ENCODE measurements around the gene MYO18A.

The MYO18A gene

DNA sequence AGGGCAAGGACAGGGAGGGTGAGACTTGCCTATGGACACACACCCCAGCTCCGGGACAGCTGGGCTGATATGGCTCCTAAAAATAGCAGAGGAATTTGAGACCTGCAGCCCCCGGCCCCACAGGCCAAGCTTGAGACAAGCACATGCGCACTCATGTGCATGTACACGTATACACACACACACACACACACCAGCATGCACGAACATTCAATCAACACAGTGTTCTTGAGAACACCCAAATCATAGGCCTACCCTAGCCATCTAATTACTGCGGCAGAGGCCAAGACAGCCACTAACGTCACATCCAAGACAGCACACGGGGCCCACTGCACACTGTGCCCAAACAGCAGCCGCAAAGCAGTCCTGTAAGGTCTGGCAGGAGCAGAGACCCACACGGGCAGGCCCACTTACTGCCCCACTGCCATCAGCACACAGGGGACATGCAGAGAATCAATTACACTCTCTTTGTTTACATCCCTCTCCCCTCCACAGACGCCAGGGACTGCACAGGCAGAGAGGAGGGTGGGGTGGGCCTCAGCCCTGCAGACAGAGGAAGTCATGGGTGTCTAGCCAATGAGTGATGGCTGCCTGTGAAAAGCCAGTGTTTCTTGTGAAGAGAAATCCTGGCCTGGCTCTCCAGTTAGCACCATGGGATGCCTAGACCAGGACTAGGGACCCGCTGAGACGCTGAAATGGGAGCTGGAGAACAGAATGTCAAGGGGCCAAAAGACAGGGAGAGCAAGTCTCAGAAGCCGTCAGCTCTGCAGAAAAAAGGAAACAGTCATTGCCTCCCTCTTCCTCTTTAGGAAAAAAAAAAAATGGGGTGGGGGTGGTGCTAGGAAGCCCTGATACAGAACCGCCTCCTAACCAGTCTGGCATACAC, 39.3 kb downstream of the MYO18A start:
- Histone ChIP-seq H3K4me2 (ENCODE audit: low read length, poor library complexity, severe bottlenecking) (peak overlapping the region; percentile 25), H3K79me1 (replicated peaks; ENCODE audit: low read length, poor library complexity, severe bottlenecking) (peaks cover 14% of the 10 kb centered on the region), H4K8ac (ENCODE audit: low read length) (peak overlapping the region; percentile 82), H2AK5ac (ENCODE audit: low read length, severe bottlenecking) (peak overlapping the region; percentile 27), H3K23ac (ENCODE audit: low read length in 2 of 2) (peak overlapping the region in 1 of 2 experiments; percentile 16), H2BK12ac (ENCODE audit: low read length in 2 of 2) (peak overlapping the region; percentile 51 to 88), H3K18ac (ENCODE audit: low read depth in 1 of 2, low read length in 2 of 2) (peak overlapping the region; percentile 78 to 95), H3K9ac (ENCODE audit: low read length) (peak overlapping the region; percentile 87), H3K27ac (ENCODE audit: low read length, poor library complexity, severe bottlenecking) (no peak overlapping the region), H3K9me3 (ENCODE audit: control insufficient read depth, low read length) (no peaks in the 10 kb centered on the region), H3K4ac (ENCODE audit: low read depth in 1 of 2, low read length in 2 of 2) (peak overlapping the region; percentile 28 to 93), H3K4me1 (ENCODE audit: control insufficient read depth, insufficient read depth, low read depth, low read length) (peaks cover 45% of the 10 kb centered on the region), H4K91ac (ENCODE audit: low read length) (peak overlapping the region; percentile 81), H3K27me3 (ENCODE audit: control insufficient read depth in 1 of 2, insufficient read depth in 1 of 2, low read length in 2 of 2) (no peaks in the 10 kb centered on the region), H3K14ac (ENCODE audit: low read length in 2 of 2) (peak overlapping the region in 1 of 2 experiments; percentile 76), H2BK5ac (ENCODE audit: low read depth, low read length, poor library complexity, severe bottlenecking) (peak overlapping the region; percentile 47), H2BK15ac (ENCODE audit: low read depth, poor library complexity, severe bottlenecking) (no peak overlapping the region), H3K36me3 (ENCODE audit: control insufficient read depth in 1 of 2, insufficient read depth in 2 of 2, low read depth in 1 of 2, low read length in 2 of 2) (peaks cover 4 to 5% of the 10 kb centered on the region in 2 experiments), H3K4me3 (ENCODE audit: insufficient read depth in 1 of 2, low read depth in 1 of 2, low read length in 2 of 2) (peak overlapping the region in 1 of 2 experiments; percentile 84), H2AFZ (ENCODE audit: low read depth, low read length) (peak overlapping the region; percentile 46), H2BK120ac (ENCODE audit: low read depth, low read length) (peak overlapping the region; percentile 61)
- peak; percentile 72 for DNase-seq
- WGBS, result 28% methylated on average over 14 of the region's 15 CpGs

DNA sequence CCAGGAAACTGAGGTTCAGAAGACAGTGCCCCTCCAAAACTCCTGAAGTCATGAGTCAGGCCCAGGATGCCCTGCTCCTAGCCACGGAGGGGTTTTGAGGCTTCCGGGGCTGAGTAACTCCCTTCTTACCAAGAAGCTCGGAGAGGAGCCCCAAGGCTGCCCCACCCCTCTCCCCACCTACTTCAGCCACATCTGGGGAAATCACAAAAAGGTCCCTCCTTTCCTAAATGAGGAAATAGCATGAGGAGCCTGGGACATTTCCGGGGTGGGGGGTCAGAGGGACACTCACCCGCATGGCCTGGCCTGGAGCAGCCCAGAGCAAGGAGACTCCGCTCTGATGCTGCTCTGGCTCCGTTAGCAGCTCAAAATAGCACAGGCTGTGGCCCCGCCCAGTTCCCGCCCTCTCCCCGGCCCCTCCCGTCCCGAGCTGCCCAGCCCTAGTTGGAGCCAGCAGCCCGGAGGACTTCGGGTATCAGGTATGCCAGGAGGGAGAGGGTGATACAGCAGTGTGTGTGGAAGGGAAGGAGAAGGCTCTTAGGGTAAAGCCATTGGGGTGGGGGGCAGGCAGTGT, 40.1 kb downstream of the MYO18A start:
- Histone ChIP-seq H2AFZ (ENCODE audit: low read depth, low read length) (peak overlapping the region; percentile 46), H2BK15ac (ENCODE audit: low read depth, poor library complexity, severe bottlenecking) (no peak overlapping the region), H3K4me2 (ENCODE audit: low read length, poor library complexity, severe bottlenecking) (peak overlapping the region; percentile 25), H3K9me3 (ENCODE audit: control insufficient read depth, low read length) (no peaks in the 10 kb centered on the region), H3K4me1 (ENCODE audit: control insufficient read depth, insufficient read depth, low read depth, low read length) (peaks cover 42% of the 10 kb centered on the region), H3K18ac (ENCODE audit: low read depth in 1 of 2, low read length in 2 of 2) (peak overlapping the region; percentile 78 to 95), H2BK120ac (ENCODE audit: low read depth, low read length) (peak overlapping the region; percentile 61), H3K14ac (ENCODE audit: low read length in 2 of 2) (peak overlapping the region in 1 of 2 experiments; percentile 67), H3K4ac (ENCODE audit: low read depth in 1 of 2, low read length in 2 of 2) (peak overlapping the region; percentile 25 to 93), H2BK12ac (ENCODE audit: low read length in 2 of 2) (peak overlapping the region in 1 of 2 experiments; percentile 88), H2BK5ac (ENCODE audit: low read depth, low read length, poor library complexity, severe bottlenecking) (no peak overlapping the region), H3K27ac (ENCODE audit: low read length, poor library complexity, severe bottlenecking) (no peak overlapping the region), H3K79me1 (replicated peaks; ENCODE audit: low read length, poor library complexity, severe bottlenecking) (peaks cover 16% of the 10 kb centered on the region), H4K91ac (ENCODE audit: low read length) (peak overlapping the region; percentile 81), H3K23ac (ENCODE audit: low read length in 2 of 2) (no peak overlapping the region), H3K4me3 (ENCODE audit: insufficient read depth in 1 of 2, low read depth in 1 of 2, low read length in 2 of 2) (peak overlapping the region in 1 of 2 experiments; percentile 84), H3K9ac (ENCODE audit: low read length) (peak overlapping the region; percentile 87), H4K8ac (ENCODE audit: low read length) (peak overlapping the region; percentile 82), H3K27me3 (ENCODE audit: control insufficient read depth in 1 of 2, insufficient read depth in 1 of 2, low read length in 2 of 2) (no peaks in the 10 kb centered on the region), H2AK5ac (ENCODE audit: low read length, severe bottlenecking) (peak overlapping the region; percentile 27), H3K36me3 (ENCODE audit: control insufficient read depth in 1 of 2, insufficient read depth in 2 of 2, low read depth in 1 of 2, low read length in 2 of 2) (peaks cover 6 to 9% of the 10 kb centered on the region in 2 experiments)
- DNase-seq, result peak; percentile 77
- 3% methylated on average over 13 of the region's 14 CpGs for WGBS

DNA sequence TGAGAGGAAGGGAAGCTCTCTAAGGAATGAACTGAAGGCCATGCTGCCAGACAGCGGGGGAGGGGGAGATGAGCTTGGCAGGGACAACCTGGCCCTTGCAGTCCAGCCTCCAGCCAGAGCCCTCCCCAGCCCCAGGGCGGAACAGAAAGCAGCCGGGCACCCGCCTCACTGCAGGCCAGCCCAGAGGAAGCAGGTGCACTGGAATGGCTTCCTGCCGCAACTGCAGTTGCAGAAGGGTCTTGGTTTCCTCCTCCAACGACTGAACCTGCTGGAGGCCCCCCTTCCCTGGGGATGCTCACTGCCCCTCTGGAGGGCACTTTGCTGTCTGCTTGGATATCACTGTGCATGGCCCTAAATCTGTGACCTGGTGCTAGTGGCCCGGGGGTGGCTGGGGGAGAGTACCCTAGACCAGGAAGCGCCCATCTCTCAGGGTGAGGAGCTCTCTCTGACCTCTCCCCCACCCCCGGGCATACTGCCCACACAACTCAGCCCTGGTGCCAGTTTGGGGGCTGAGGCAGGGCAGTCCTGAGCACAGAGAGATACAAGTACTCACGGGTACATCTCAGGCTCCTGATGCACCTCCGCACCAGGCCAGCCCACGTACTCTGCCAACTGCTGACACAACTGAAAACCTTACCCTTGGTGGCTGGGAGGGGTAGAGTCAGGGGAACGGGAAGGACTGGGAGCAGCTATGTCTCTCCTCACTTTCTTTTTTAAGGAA, 41.1 kb downstream of the MYO18A start:
- Histone ChIP-seq H2BK15ac (ENCODE audit: low read depth, poor library complexity, severe bottlenecking) (no peak overlapping the region), H2BK5ac (ENCODE audit: low read depth, low read length, poor library complexity, severe bottlenecking) (no peak overlapping the region), H4K91ac (ENCODE audit: low read length) (no peak overlapping the region), H3K4me3 (ENCODE audit: insufficient read depth in 1 of 2, low read depth in 1 of 2, low read length in 2 of 2) (peak overlapping the region in 1 of 2 experiments; percentile 84), H3K36me3 (ENCODE audit: control insufficient read depth in 1 of 2, insufficient read depth in 2 of 2, low read depth in 1 of 2, low read length in 2 of 2) (peaks cover 4 to 9% of the 10 kb centered on the region in 2 experiments), H2BK12ac (ENCODE audit: low read length in 2 of 2) (peak overlapping the region in 1 of 2 experiments; percentile 32), H3K4me2 (ENCODE audit: low read length, poor library complexity, severe bottlenecking) (no peak overlapping the region), H3K27me3 (ENCODE audit: control insufficient read depth in 1 of 2, insufficient read depth in 1 of 2, low read length in 2 of 2) (no peaks in the 10 kb centered on the region), H3K14ac (ENCODE audit: low read length in 2 of 2) (no peak overlapping the region), H2BK120ac (ENCODE audit: low read depth, low read length) (no peak overlapping the region), H3K18ac (ENCODE audit: low read depth in 1 of 2, low read length in 2 of 2) (no peak overlapping the region), H4K8ac (ENCODE audit: low read length) (no peak overlapping the region), H3K4ac (ENCODE audit: low read depth in 1 of 2, low read length in 2 of 2) (peak overlapping the region in 1 of 2 experiments; percentile 21), H3K4me1 (ENCODE audit: control insufficient read depth, insufficient read depth, low read depth, low read length) (peaks cover 42% of the 10 kb centered on the region), H3K79me1 (replicated peaks; ENCODE audit: low read length, poor library complexity, severe bottlenecking) (peaks cover 16% of the 10 kb centered on the region), H3K27ac (ENCODE audit: low read length, poor library complexity, severe bottlenecking) (no peak overlapping the region), H3K9me3 (ENCODE audit: control insufficient read depth, low read length) (no peaks in the 10 kb centered on the region), H3K23ac (ENCODE audit: low read length in 2 of 2) (no peak overlapping the region), H2AFZ (ENCODE audit: low read depth, low read length) (no peak overlapping the region), H3K9ac (ENCODE audit: low read length) (peak overlapping the region; percentile 87), H2AK5ac (ENCODE audit: low read length, severe bottlenecking) (no peak overlapping the region)
- WGBS, result 89% methylated on average over 11 of the region's 13 CpGs
- DNase-seq, result no peak

Data from mesenchymal stem cell (in vitro differentiated cells and primary cell).